ENCODE measurements around the gene CAMTA1. TPM values are rescaled to one million over a fixed set of nuclear protein-coding genes. Genes with fewer than 3 reads are reported as not detected.

The CAMTA1 gene
- polyA plus RNA-seq, 1 donor (not counting 4 experiments of a cell fraction or from before 2014, with no cell fraction given), result 51.4 TPM

DNA sequence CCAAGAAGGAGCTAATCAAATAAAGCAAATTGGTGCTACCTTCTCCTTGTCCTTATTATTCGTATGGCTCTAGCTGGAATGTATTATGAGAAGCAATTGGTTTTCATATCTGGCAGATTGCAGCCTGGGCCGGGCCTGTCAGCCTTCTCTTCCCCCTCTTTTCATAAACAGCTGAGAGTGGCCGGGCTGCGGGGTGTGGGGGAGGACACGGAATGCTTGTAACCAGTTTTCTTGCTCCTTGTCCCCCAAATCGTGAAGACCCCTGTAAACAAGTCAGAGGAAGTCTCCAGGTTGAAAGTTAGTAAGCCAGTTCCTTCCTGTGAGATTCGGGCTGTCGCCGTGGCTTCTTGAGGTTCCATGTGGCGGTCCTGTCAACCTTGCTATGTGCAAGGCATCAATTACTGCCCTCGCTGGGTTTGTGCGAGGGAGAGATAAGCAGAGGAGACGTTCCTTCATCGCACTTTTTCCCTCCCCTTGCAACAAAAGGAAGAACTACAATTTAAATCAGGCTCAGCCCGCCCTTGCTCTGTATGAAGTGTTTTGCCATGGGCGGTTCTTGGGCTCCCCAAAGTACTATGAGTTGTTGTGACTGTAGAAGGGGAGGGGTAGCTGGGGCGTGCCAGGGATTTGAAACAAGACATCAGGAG lies 450.7 kb downstream of the CAMTA1 start:
- TF ChIP-seq, protein P1, sequence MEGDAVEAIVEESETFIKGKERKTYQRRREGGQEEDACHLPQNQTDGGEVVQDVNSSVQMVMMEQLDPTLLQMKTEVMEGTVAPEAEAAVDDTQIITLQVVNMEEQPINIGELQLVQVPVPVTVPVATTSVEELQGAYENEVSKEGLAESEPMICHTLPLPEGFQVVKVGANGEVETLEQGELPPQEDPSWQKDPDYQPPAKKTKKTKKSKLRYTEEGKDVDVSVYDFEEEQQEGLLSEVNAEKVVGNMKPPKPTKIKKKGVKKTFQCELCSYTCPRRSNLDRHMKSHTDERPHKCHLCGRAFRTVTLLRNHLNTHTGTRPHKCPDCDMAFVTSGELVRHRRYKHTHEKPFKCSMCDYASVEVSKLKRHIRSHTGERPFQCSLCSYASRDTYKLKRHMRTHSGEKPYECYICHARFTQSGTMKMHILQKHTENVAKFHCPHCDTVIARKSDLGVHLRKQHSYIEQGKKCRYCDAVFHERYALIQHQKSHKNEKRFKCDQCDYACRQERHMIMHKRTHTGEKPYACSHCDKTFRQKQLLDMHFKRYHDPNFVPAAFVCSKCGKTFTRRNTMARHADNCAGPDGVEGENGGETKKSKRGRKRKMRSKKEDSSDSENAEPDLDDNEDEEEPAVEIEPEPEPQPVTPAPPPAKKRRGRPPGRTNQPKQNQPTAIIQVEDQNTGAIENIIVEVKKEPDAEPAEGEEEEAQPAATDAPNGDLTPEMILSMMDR (optimal IDR thresholded peaks at IDR 0.05 in 1 of 3, IDR thresholded peaks at IDR 0.05 in 1 of 3, conservative IDR thresholded peaks at IDR 0.05 in 1 of 3; ENCODE audit: extremely low read depth in 1 of 3, insufficient read depth in 2 of 3, low read length in 3 of 3), result no peak
- no peak for TF ChIP-seq EZH2 (IDR thresholded peaks at IDR 0.05; ENCODE audit: low read length)

DNA sequence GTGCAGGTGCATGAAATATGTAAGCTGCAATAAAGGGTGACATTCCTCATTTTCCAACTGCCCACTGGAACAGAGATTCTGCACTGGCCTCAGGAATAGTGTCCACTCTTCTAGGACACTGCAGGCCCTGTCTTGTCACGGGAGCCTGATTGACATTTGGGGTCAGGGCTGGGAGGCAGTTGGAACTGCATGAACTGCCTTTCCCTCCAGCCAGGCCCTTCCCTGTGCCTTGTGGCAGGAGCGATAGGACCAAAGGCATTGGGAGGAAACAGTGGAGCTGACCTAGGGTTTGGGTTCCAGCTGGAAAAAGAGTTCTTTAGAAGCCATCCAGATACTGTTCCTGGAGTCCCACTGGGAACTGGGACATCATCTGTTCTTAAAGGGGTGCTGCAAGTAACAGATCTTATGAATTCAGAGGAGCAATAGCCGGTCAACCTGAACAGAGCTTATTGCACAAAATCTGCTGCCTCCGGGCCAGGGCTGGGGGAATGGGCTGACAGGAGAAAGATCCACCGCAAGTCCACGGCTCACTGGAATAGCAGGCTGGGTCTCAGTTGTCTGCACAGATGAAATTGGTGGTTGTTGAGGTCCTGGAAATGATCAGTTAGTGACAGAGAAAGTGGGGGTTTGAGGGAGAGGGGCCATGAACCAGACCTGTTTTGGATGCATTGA lies 451.7 kb downstream of the CAMTA1 start:
- Histone ChIP-seq H3K4me1 (ENCODE audit: control insufficient read depth, extremely low read depth, insufficient read depth, low read length) (no peaks in the 10 kb centered on the region), H3K27me3 (ENCODE audit: control insufficient read depth, extremely low read depth, insufficient read depth, low read length) (peaks cover 4% of the 10 kb centered on the region), H3K9me1 (ENCODE audit: control insufficient read depth, extremely low read depth, insufficient read depth, low read length) (no peaks in the 10 kb centered on the region), H3K4me3 (ENCODE audit: control insufficient read depth in 2 of 3, extremely low read depth in 1 of 3, insufficient read depth in 2 of 3, low read depth in 1 of 3, low read length in 3 of 3) (no peak overlapping the region), H3K36me3 (ENCODE audit: control insufficient read depth in 2 of 2, extremely low read depth in 1 of 2, insufficient read depth in 2 of 2, low read length in 2 of 2) (no peaks in the 10 kb centered on the region), H3K9ac (ENCODE audit: control insufficient read depth, extremely low read depth, insufficient read depth, low read length) (no peak overlapping the region), H3K27ac (ENCODE audit: control insufficient read depth, insufficient read depth, low read length) (no peak overlapping the region), H3K9me3 (ENCODE audit: control insufficient read depth, low read depth, low read length) (no peaks in the 10 kb centered on the region), H4K20me1 (ENCODE audit: control insufficient read depth, extremely low read depth, insufficient read depth, low read length) (no peaks in the 10 kb centered on the region), H2AFZ (ENCODE audit: control insufficient read depth, low read length) (no peak overlapping the region), H3K79me2 (ENCODE audit: control insufficient read depth, insufficient read depth, low read length) (no peaks in the 10 kb centered on the region), H3K4me2 (ENCODE audit: control insufficient read depth, extremely low read depth, insufficient read depth, low read depth, low read length) (no peak overlapping the region)
- DNase-seq (ENCODE audit: low read depth, low spot score) (no peak), FAIRE-seq (no peak)
- no peak for TF ChIP-seq EZH2 (IDR thresholded peaks at IDR 0.05; ENCODE audit: low read length)
- dilution Hi-C loops (cut with MboI; ENCODE audit: extremely low pct_ligation_motif_present, low sequenced_read_pairs), result no loop called here

More for the DNA sequence above, 450.7 kb downstream of the CAMTA1 start:
- Histone ChIP-seq H3K4me1 (ENCODE audit: control insufficient read depth, extremely low read depth, insufficient read depth, low read length) (no peaks in the 10 kb centered on the region), H3K36me3 (ENCODE audit: control insufficient read depth in 2 of 2, extremely low read depth in 1 of 2, insufficient read depth in 2 of 2, low read length in 2 of 2) (no peaks in the 10 kb centered on the region), H3K9ac (ENCODE audit: control insufficient read depth, extremely low read depth, insufficient read depth, low read length) (no peak overlapping the region), H3K9me1 (ENCODE audit: control insufficient read depth, extremely low read depth, insufficient read depth, low read length) (no peaks in the 10 kb centered on the region), H4K20me1 (ENCODE audit: control insufficient read depth, extremely low read depth, insufficient read depth, low read length) (no peaks in the 10 kb centered on the region), H3K9me3 (ENCODE audit: control insufficient read depth, low read depth, low read length) (no peaks in the 10 kb centered on the region), H3K4me3 (ENCODE audit: control insufficient read depth in 2 of 3, extremely low read depth in 1 of 3, insufficient read depth in 2 of 3, low read depth in 1 of 3, low read length in 3 of 3) (no peak overlapping the region), H3K27ac (ENCODE audit: control insufficient read depth, insufficient read depth, low read length) (no peak overlapping the region), H3K79me2 (ENCODE audit: control insufficient read depth, insufficient read depth, low read length) (no peaks in the 10 kb centered on the region), H3K27me3 (ENCODE audit: control insufficient read depth, extremely low read depth, insufficient read depth, low read length) (peaks cover 6% of the 10 kb centered on the region), H2AFZ (ENCODE audit: control insufficient read depth, low read length) (no peak overlapping the region), H3K4me2 (ENCODE audit: control insufficient read depth, extremely low read depth, insufficient read depth, low read depth, low read length) (no peak overlapping the region)
- dilution Hi-C loops (cut with MboI; ENCODE audit: extremely low pct_ligation_motif_present, low sequenced_read_pairs), result no loop called here
- FAIRE-seq (no peak), DNase-seq (ENCODE audit: low read depth, low spot score) (no peak)

All from keratinocyte (primary cell).